Central memory CD4-positive, alpha-beta T cell (primary cell): ENCODE results near the gene MLF2.
"Not testable (repeated sequence)": the region's sequence is repeated elsewhere in the genome, so short reads cannot be mapped to it uniquely, and the experiment has no call there.

Source experiments
- DNase-seq: peaks from one replicate; pipeline ENCODE4 v3.0.0; 2022

The MLF2 gene

DNA sequence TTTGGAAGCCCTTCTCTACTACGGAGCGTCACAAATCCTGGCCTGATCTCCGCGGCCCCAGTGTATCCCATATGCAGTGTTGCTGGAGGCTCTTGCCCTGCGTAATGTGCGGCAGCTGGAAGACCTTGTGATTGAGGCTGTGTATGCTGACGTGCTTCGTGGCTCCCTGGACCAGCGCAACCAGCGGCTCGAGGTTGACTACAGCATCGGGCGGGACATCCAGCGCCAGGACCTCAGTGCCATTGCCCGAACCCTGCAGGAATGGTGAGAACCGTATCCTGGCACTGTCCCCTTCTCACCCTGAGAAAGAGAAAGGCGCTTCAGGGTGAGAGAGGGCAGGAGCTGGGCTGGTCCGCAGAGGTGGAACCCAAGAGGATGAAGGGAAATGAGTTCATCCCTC, 23.8 kb downstream of the MLF2 start:
- no peak for DNase-seq

DNA sequence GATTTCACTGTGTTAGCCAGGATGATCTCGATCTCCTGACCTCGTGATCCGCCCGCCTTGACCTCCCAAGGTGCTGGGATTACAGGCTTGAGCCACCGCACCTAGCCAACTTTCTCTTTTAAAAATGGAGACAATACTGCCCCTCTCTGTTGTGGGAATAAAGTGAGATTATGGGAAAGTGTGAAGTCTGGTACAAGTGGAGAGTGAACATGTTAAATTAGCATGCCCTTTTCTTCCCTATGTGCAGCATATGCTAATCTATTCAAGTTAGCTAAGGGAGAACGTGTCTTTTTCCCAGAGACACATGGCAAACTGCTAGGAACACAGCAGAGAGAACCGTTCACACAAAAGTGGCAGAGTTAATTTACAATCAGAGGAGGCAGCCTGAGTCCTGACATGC, 27.6 kb downstream of the MLF2 start:
- DNase-seq, result no peak

DNA sequence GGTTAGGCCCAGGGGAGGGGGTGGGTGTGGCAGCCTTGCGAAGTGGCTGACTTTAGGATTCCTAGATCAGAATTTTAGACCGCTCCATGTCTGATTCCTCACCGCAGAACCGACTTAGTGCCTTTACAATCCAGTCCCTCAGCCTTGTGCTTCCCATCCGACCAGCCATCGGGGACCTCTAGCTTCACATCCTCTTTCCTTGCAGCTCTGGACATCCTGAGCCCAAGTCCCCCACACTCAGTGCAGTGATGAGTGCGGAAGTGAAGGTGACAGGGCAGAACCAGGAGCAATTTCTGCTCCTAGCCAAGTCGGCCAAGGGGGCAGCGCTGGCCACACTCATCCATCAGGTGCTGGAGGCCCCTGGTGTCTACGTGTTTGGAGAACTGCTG, 28.5 kb downstream of the MLF2 start:
- peak; percentile 27 for DNase-seq

DNA sequence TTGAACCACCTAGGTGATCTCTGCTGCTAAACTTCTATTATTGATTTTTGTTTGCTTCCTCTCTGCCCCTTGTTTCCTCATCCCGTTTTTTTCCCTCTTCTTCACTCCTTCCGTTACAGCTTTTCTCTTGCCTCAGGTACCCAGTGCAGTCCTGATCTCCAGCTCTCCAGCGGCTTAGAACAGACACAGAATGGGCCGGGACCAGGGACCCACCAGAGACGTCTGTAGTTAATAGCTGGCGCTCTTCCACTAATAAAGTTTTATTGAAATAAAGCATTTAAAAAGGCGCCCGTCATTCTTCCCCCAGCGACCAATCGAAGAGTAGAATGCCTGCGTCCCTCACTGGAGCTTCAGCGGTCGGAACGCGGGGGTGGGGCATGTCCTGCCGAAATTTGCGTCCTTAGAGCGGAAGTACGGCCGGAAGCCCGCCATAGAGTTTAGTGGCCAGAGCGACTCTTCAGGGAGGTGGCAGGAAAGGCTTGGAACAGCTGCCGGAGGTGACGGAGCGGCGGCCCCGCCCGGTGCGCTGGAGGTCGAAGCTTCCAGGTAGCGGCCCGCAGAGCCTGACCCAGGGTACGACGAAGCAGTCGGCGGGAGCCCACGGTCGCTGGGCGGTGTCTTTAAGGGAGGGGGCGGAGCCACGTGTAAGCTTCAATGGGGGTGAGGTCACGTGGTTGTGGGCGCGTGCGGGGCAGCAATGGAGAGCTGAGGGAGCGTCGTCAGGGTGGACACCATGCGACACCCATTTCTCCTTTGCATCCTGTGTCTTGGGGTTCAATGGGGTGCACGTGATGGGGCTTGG, 29.1 kb downstream of the MLF2 start, which contains the start of gene COPS7A:
Gene COPS7A (plus strand): TSS at position 440 of the 802 bp plus-strand sequence. CDS start 611 bp downstream, outside the sequence.
- DNase-seq, result peak; percentile 95

DNA sequence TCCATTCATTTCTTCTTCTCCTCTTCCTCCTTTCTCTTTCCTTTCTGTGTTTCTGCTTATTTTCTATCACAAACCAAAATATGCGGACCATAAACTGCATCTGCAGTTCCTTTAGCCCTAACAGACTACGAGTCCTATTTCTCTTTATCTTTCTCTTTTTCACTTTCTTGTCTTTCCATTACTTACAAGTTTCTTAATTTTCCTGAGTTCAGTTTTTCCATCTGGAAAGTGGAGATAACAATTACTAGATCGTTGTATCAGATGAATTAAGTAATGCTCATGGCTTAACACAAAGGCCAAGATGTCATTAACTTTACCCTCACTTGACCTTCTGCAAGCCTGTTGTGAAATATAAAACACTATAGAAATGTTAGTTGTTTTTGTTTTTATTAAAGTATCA, 30.1 kb downstream of the MLF2 start:
- DNase-seq, result no peak

DNA sequence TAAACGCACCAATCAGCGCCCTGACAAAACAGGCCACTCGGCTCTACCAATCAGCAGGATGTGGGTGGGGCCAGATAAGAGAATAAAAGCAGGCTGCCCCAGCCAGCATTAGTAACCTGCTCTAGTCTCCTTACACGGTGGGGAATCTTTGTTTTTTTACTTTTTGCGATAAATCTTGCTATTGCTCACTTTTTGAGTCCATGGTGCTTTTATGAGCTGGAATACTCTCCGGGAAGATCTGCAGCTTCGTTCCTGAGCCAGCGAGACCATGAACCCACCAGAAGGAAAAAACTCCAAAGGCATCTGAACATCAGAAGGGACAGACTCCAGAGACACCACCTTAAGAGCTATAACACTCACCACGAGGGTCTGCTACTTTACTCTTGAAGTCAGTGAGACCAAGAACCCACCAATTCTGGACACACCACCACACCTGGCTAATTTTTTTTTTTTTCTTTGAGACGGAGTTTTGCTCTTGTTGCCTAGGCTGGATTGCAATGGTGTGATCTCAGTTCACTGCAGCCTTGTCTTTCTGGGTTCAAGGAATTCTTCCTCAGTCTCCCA, 36.0 kb downstream of the MLF2 start:
- DNase-seq, result no peak

DNA sequence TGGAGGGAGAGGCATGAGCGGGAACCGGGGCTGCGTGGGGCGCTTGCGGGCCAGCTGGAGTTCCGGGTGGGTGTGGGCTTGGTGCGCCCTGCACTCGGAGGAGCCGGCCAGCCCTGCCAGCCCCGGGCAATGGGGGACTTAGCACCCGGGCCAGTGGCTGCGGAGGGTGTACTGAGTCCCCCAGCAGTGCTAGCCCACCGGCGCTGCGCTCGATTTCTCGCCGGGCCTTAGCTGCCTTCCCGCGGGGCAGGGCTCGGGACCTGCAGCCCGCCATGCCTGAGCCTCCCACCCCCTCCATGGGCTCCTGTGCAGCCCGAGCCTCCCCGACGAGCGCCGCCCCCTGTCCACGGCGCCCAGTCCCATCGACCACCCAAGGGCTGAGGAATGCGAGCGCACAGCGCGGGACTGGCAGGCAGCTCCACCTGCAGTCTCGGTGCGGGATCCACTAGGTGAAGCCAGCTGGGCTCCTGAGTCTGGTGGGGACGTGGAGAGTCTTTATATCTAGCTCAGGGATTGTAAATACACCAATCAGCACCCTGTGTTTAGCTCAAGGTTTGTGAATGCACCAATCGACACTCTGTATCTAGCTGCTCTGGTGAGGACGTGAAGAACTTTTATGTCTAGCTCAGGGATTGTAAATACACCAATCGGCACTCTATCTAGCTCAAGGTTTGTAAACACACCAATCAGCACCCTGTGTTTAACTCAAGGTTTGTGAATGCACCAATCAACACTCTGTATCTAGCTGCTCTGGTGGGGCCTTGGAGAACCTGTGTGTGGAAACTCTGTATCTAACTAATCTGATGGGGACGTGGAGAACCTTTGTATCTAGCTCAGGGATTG, 36.7 kb downstream of the MLF2 start:
- not testable (repeated sequence) for DNase-seq

DNA sequence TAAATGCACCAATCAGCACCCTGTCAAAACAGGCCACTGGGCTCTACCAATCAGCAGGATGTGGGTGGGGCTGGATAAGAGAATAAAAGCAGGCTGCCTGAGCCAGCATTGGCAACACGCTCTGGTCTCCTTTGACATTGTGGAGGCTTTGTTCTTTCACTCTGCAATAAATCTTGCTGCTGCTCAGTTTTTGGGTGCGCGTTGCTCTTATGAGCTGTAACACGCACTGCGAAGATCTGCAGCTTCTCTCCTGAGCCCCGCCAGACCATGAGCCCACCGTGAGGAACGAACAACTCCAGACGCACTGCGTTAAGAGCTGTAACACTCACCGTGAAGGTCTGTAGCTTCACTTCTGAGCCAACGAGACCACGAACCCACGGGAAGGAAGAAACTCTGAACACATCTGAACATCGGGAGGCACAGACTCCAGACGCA, 44.0 kb downstream of the MLF2 start:
- peak; percentile 50 for DNase-seq

DNA sequence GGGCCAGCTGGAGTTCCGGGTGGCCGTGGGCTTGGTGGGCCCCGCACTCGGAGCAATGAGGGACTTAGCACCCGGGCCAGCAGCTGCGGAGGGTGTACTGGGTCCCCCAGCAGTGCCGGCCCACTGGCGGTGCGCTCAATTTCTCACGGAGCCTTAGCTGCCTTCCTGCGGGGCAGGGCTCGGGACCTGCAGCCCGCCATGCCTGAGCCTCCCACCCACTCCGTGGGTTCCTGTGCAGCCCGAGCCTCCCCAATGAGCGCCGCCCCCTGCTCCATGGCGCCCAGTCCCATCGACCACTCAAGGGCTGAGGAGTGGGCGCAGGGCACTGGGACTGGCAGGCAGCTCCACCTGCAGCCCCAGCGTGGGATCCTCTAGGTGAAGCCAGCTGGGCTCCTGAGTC, 44.6 kb downstream of the MLF2 start:
- not testable (repeated sequence) for DNase-seq

DNA sequence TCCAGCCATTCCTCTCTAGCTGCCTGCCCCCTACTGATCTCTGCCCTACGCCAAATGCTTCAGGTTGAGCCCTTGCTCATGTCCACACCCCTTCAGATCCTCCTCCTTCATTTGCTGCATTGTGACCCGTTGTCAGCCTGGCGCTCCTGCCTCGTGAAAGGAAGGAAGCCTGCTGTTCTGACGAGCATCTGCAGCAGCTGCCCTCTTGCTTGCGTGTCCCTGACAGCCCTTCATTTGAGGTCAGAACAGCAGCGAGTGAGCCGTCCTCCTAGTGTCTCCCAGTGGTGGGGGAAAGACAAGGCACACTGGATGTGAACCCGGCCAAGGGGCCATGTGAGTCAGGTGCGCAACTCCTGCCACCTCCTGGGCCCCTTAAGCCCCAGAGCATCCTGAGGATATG, 49.3 kb downstream of the MLF2 start:
- no peak for DNase-seq

DNA sequence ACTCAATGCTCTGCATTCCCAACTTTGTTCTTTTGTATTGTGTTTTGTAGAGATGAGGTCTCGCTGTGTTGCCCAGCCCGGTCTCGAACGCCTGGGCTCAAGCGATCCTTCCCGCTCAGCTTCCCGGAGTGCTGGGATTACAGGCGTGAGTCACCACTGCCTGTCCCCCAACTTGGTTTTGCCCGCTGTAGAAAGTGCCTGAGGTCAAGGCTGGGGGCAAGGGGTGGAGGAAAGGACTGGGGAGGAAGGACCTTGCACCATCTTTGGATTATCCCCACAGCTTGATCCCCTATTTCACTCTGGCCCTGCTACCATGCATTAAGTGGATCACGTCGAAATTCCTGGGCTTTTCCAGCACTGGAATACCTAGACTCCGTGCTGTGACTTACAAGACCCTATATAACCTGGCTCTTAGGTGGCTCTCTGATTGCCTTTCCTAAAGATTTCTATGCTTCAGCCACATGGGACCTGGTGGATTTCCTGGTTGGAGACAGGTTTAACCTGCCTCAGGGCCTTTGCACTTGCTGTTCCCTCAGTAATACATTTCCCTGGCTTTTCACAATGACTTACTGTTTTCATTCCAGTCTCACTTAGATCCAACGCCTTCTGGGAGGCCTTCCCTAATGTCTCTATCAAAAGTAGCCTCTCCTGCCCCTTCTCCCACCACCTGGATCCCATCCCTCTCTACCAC, 51.7 kb downstream of the MLF2 start:
- no peak for DNase-seq

DNA sequence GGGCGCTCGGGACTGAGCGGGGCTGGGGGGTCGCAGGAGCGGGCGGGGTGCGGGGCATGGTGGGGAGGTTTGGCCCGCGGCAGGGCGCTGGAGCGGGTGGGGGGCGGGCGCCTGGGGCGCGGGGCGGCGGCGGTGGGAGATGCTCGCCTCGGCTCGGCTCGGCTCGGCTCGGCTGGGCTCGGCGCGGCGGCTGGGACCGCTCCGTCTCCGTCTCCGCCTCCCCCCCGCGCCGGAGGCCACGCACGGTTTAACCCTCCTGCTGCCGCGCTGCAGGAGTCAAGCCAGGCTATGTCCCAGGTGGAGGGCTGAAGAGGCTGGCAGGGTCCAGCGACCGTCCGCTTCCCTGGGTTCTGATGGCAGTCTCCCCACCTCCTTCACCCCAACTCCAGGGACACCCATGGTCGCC, 52.3 kb downstream of the MLF2 start, which contains the start of gene PIANP:
Gene PIANP (minus strand): TSS at position 170 of the 406 bp plus-strand sequence. CDS start 2,754 bp downstream, outside the sequence.
- DNase-seq, result peak; percentile 55

DNA sequence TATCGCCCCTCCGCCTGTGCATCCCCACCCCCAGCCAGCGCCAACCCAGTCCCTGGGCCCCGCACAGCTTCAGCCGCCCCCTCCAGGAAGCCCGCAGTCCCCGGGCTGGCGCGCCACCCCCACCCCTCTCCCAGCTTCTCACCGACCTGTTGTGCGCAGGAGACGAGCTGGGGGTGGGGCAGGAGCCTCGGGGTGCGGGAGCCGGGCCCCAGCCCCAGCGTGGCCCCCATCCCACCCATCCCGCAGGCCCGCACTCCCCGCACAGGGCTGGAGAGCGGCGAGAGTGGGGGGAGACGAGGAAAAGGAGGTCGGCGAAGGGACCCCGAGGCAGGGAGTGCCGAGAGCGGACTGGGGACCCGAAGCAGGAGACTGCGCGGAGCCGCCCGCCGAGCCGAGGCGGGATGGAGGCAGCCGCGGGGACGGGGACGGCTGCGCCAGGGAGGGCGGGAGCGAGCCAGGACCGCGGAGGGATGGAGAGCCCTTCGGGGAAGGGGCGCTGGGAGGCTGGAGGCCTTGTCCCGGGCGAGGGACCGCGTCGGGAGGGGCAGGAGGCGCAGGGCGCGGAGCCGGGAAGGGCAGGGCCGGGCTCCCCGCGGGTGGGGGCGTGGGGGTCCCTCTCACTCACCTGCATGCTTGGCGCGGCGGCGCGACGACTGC, 52.8 kb downstream of the MLF2 start:
- DNase-seq, result no peak

DNA sequence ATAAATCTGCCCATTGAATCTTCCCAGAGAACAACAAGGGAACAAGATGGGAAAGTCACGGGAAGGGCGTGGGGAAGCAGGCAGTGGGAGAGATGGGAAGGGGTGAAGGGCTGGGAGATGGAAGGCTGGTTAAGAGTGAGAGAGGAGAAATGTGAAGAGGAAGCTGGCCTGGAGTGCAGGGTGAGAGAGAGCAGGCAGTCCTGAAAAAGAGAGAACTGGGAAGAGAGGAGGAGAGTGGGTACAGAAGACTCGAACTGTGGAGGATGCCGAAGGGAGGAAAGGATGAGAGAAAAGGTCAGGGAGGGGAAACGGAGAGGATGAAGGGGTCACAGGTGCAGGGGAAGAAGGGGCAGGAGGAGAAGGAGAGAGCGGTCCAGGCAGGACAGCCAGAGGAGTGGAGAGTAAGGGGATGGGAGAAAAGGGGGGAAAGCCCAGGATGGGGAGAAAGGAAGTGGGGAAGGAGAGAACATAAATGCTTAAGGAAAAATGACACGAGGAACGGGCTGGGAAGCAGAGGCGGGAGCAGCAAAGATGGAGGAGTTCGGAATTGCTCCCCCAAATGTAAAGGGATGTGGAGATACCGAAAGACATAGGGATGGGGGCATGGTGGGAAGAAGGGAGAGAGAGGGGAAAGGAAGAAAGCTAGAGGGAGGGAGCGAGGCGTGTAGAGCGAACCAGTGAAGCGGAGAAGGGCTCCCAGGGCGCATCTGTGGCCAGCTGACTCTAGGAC, 53.5 kb downstream of the MLF2 start:
- no peak for DNase-seq

DNA sequence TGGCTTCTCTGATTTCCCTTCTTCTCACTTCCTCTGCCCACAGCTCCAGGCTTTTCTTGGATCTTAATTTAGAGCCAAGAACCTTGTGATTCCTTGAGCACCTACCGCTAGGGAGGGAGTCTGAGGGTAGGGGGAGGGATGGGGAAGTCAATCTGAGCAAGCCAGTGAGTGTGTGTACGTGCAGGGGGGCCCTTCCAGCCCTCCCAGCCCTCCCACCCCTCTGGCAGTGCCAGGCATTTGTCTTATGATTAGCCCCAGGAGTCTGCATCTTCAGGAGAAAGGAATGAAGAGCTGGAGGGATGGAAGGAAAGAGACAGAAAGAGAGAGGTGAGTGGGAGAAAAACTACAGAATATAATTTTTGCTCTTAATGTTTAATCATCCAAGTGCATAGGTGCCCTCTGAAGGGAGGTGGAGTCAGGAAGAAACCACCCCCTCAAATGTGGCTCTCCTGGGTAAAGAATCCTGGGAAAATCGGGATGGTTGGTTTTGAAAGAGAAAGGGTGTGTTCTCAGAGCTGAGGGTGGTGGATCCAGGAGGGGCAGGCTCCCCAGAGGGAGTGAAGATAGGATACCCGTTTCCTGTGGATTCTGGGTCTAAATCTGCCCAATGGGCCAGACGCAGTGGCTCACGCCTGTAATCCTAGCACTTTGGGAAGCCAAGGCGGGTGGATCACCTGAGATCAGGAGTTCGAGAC, 54.4 kb downstream of the MLF2 start:
- no peak for DNase-seq
